Astrocyte (in vitro differentiated cells and primary cell): ENCODE results near the gene SLC18A2.

Experiments used
- CTCF ChIP-seq: IDR thresholded peaks from 2 replicates; pipeline ENCODE4 v1.5.1; 2011; ENCODE audit warnings: low read depth, mild to moderate bottlenecking, inconsistent platforms, low read length, moderate library complexity; ENCODE audit not compliant: insufficient read depth
- EZH2 ChIP-seq: IDR thresholded peaks from 2 replicates; pipeline ENCODE4 v1.6.1; 2012; ENCODE audit warnings: mild to moderate bottlenecking, low read length, inconsistent platforms; ENCODE audit not compliant: insufficient read depth

- TF ChIP-seq CTCF (no peak), EZH2 (no peak)
These were observed 72.7 kb downstream of the SLC18A2 start for GRCh38 chr10:117313641-117314040.
